Nephron progenitor cell (in vitro differentiated cells): Measurements from ENCODE around the gene MT2A.

Source experiments
- DNase-seq: peaks from one replicate; pipeline ENCODE4 v3.0.0; 2021
- H3K27ac Mint-ChIP-seq: 2 replicates; pipeline ENCODE4 v1.8.0; 2021; ENCODE audit warnings: mild to moderate bottlenecking, moderate library complexity, mixed read lengths
- H3K27me3 Mint-ChIP-seq: 2 replicates; pipeline ENCODE4 v1.8.0; 2021; ENCODE audit warnings: mild to moderate bottlenecking, low read depth, mixed read lengths; ENCODE audit not compliant: poor library complexity
- H3K36me3 Mint-ChIP-seq: 2 replicates; pipeline ENCODE4 v1.8.0; 2021; ENCODE audit warnings: low read depth, mixed read lengths
- H3K4me1 Mint-ChIP-seq: 2 replicates; pipeline ENCODE4 v1.8.0; 2021; ENCODE audit warnings: mixed read lengths
- H3K4me3 Mint-ChIP-seq: 2 replicates; pipeline ENCODE4 v1.8.0; 2021; ENCODE audit warnings: mild to moderate bottlenecking, moderate library complexity, mixed read lengths
- H3K9me3 Mint-ChIP-seq: 2 replicates; pipeline ENCODE4 v1.8.0; 2021; ENCODE audit warnings: mild to moderate bottlenecking, moderate library complexity, mixed read lengths
- CTCF ChIP-seq: fragments of 200-600 bp; sonication (generic); IDR thresholded peaks from 2 replicates; pipeline ENCODE4 v1.5.0; 2021; ENCODE audit warnings: antibody characterized with exemption

The MT2A gene

GRCh38 chr16:56649271-56649670 is 40.9 kb downstream of the MT2A start:
- H3K9me3 Mint-ChIP-seq = no peaks in the 10 kb centered on the region
- no peak for DNase-seq
- no peak for TF ChIP-seq CTCF
- H3K36me3 Mint-ChIP-seq = no peaks in the 10 kb centered on the region
- no peaks in the 10 kb centered on the region for H3K4me1 Mint-ChIP-seq
- no peak overlapping the region for H3K4me3 Mint-ChIP-seq
- H3K27me3 Mint-ChIP-seq = peaks cover 100% of the 10 kb centered on the region
- no peak overlapping the region for H3K27ac Mint-ChIP-seq

DNA sequence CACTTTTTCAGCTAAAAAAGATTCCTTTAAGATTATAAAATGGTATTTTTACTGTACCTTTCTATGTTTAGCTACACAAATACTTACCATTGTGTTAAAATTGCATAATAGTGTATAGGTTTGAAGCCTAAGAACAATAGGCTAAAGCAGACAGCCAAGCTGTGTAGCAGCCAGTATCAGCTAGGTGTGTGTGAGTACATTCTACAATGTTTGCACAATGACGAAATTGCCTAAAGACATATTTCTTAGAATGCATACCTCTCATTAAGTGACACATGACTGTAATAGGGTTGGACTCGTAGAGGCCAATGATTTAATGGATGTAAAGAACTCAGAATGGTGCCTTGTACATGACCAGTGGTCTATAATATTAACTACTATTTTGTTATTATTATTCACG is 41.4 kb downstream of the MT2A start:
- no peaks in the 10 kb centered on the region for H3K9me3 Mint-ChIP-seq
- H3K36me3 Mint-ChIP-seq = no peaks in the 10 kb centered on the region
- no peaks in the 10 kb centered on the region for H3K4me1 Mint-ChIP-seq
- no peak overlapping the region for H3K4me3 Mint-ChIP-seq
- H3K27ac Mint-ChIP-seq = no peak overlapping the region
- H3K27me3 Mint-ChIP-seq = peaks cover 100% of the 10 kb centered on the region
- DNase-seq = no peak
- no peak for TF ChIP-seq CTCF

DNA sequence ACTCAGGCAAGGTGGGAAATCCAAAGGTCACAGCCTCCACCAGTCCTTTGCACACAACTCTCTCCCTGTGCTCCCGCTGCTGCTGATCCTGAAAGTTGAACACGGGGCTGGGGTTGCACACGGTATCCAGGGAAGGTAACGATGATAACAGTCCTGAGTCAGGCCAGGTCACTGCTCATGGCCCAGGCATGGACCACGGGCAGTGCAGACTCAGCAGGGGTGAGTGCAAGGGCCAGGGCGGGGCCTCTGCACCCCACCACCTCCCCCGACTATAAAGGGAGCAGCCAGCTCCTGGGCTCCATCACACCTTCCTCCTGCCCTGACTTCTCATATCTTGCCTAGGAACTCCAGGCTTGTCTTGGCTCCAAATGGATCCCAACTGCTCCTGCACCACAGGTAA is 43.2 kb downstream of the MT2A start, which contains the start of gene MT1B:
TSS of gene MT1B (plus strand) at position 301 of the 400 bp plus-strand sequence. CDS start at position 369, 68 bp downstream.
- no peak for DNase-seq
- H3K27ac Mint-ChIP-seq = no peak within 1 kb of the TSS
- no peaks in the 10 kb centered on the region for H3K9me3 Mint-ChIP-seq
- H3K4me3 Mint-ChIP-seq = no peak within 1 kb of the TSS
- H3K4me1 Mint-ChIP-seq = no peaks in the 10 kb centered on the region
- no peaks in the 10 kb centered on the region for H3K36me3 Mint-ChIP-seq
- peaks cover 100% of the 10 kb centered on the region for H3K27me3 Mint-ChIP-seq
- no peak for TF ChIP-seq CTCF

- Mint-ChIP-seq H3K9me3 (no peaks in the 10 kb centered on the region), H3K27me3 (peaks cover 100% of the 10 kb centered on the region), H3K27ac (no peak overlapping the region), H3K36me3 (no peaks in the 10 kb centered on the region), H3K4me1 (peaks cover 4% of the 10 kb centered on the region), H3K4me3 (no peak overlapping the region)
- no peak for TF ChIP-seq CTCF
- no peak for DNase-seq
Measured at GRCh38 chr16:56652600-56652999, 44.2 kb downstream of the MT2A start.

DNA sequence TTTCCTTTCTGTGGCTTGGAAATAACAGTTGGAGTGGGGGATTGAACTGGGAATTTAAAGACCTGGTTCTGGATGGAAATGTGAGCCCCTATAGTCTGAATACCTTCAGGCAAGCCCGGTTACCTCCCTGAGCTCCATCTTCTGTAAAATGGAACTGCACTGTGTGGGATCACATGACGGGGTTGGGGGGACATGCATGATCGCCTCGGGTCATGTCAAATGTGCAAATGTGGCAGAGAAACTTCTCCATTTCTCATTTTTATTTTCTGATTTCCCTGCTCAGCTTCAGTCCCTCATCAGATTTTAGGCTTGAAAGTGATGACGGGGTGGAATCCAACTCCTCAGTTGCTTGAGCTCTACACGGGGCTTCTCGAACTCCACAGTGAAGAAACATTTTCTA is 44.8 kb downstream of the MT2A start:
- H3K36me3 Mint-ChIP-seq = no peaks in the 10 kb centered on the region
- no peak for TF ChIP-seq CTCF
- peaks cover 9% of the 10 kb centered on the region for H3K4me1 Mint-ChIP-seq
- H3K27ac Mint-ChIP-seq = no peak overlapping the region
- no peak overlapping the region for H3K4me3 Mint-ChIP-seq
- peaks cover 100% of the 10 kb centered on the region for H3K27me3 Mint-ChIP-seq
- no peaks in the 10 kb centered on the region for H3K9me3 Mint-ChIP-seq
- no peak for DNase-seq

DNA sequence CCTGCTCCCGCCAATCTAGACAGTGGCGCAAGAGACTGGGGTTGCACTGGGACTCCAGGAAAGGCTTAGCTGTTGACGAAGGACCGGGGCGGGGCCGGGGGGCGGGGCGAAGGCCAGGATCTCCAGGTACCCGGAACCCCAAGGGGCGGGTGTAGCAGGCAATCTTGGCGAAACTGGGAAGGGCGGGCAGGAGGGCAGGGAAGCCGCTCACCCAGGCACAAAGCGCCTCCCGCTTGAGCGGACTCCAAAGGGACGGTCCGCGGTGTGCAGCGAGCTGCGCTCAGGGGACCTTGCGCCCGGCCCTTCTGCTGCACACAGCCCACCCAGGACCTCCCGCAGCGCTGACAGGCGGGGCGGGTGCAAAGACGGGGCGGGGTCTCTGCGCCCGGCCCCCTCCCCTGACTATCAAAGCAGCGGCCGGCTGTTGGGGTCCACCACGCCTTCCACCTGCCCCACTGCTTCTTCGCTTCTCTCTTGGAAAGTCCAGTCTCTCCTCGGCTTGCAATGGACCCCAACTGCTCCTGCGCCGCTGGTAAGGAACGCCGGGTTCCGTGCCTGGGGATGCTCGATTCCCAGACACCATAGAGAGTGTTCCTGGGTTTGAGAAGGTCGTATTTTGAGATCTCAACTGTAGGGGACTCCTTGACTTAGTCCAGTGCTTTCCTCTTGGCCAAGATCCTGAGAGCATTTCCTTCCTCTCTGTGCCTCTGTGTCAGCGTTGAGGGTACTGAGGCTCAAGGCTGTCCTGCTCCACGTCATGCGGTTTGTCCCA is 49.4 kb downstream of the MT2A start, which contains the start of gene MT1F:
TSS of gene MT1F (plus strand) at position 405 of the 772 bp plus-strand sequence. CDS start at position 505, 100 bp downstream.
- Mint-ChIP-seq H3K27me3 (peaks cover 100% of the 10 kb centered on the region), H3K27ac (no peak within 1 kb of the TSS), H3K9me3 (no peaks in the 10 kb centered on the region), H3K4me3 (peak within 1 kb of the TSS; percentile 84), H3K36me3 (no peaks in the 10 kb centered on the region), H3K4me1 (peaks cover 16% of the 10 kb centered on the region)
- no peak for TF ChIP-seq CTCF
- DNase-seq = peak; percentile 72
